Left ventricle myocardium inferior (tissue), 1 donor: ENCODE results near the gene PGM5. TPM values are rescaled to one million over a fixed set of nuclear protein-coding genes. Genes with fewer than 3 reads are reported as not detected.

Experiments used
- DNase-seq: peaks from one replicate; pipeline ENCODE4 v3.0.0-alpha.2; 2020
- H3K27ac ChIP-seq: fragments of 200-600 bp; replicated peaks from 2 replicates; pipeline ENCODE4 v1.8.0; 2021
- H3K27me3 ChIP-seq: fragments of 200-600 bp; 2 replicates; pipeline ENCODE4 v1.8.0; 2021; ENCODE audit warnings: low read depth
- H3K36me3 ChIP-seq: fragments of 200-600 bp; 2 replicates; pipeline ENCODE4 v1.8.0; 2021
- H3K4me1 ChIP-seq: fragments of 200-600 bp; 2 replicates; pipeline ENCODE4 v1.8.0; 2021
- H3K4me3 ChIP-seq: fragments of 200-600 bp; 2 replicates; pipeline ENCODE4 v1.8.0; 2021; ENCODE audit warnings: mild to moderate bottlenecking, moderate library complexity
- H3K9me3 ChIP-seq: fragments of 200-600 bp; replicated peaks from 2 replicates; pipeline ENCODE4 v1.8.0; 2021
- intact Hi-C: fragments of 100-400 bp; cut with micrococcal nuclease; formaldehyde crosslinking; loops from one replicate; pipeline ENCODE4 v1.11.0; 2022
- total RNA-seq: library from RNA; stranded (reverse); fragmentation: NEBNext Ultra II Directional; extraction: Animal tissue kit (Norgen Biotek cat#: 25700); gene quantifications from one replicate; pipeline ENCODE4 v1.2.1, GENCODE V29; 2021
- TF ChIP-seq, protein P1 (sequence below): fragments of 200-600 bp; IDR thresholded peaks from 2 replicates; pipeline ENCODE4 v1.8.0; 2021; ENCODE audit warnings: antibody characterized with exemption, mild to moderate bottlenecking, borderline replicate concordance
- donor health status: DM: no; HTN: yes; CAD: no; lungs with severe emphysema.

The PGM5 gene
- total RNA-seq, 1 donor from 2014 or later: 190 TPM

DNA sequence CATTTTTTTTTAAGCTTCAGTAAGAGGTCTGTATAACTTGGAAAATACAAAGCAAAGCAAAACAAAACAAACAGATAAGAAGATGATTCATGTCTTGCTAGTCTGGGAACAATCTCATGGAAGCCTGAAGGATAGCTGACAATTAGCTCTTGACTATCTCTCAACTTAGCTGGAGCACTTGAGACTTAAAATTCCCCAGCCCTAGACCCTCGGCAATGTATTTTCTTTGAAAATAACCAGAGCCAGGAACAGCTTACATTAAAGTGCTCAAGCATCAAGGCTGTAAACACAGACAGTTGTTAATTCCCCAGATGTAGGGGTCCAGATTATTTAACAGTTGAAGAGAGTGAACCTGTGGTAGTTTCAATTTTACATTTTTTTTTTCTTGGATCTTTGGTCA is 101.4 kb downstream of the PGM5 start:
- Histone ChIP-seq H3K36me3 (no peaks in the 10 kb centered on the region), H3K4me1 (peaks cover 75% of the 10 kb centered on the region), H3K27me3 (no peaks in the 10 kb centered on the region), H3K4me3 (no peak overlapping the region), H3K27ac (peak overlapping the region; percentile 34), H3K9me3 (no peaks in the 10 kb centered on the region)
- TF ChIP-seq, protein P1, sequence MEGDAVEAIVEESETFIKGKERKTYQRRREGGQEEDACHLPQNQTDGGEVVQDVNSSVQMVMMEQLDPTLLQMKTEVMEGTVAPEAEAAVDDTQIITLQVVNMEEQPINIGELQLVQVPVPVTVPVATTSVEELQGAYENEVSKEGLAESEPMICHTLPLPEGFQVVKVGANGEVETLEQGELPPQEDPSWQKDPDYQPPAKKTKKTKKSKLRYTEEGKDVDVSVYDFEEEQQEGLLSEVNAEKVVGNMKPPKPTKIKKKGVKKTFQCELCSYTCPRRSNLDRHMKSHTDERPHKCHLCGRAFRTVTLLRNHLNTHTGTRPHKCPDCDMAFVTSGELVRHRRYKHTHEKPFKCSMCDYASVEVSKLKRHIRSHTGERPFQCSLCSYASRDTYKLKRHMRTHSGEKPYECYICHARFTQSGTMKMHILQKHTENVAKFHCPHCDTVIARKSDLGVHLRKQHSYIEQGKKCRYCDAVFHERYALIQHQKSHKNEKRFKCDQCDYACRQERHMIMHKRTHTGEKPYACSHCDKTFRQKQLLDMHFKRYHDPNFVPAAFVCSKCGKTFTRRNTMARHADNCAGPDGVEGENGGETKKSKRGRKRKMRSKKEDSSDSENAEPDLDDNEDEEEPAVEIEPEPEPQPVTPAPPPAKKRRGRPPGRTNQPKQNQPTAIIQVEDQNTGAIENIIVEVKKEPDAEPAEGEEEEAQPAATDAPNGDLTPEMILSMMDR: no peak
- no peak for DNase-seq
- intact Hi-C loops: no loop called here

DNA sequence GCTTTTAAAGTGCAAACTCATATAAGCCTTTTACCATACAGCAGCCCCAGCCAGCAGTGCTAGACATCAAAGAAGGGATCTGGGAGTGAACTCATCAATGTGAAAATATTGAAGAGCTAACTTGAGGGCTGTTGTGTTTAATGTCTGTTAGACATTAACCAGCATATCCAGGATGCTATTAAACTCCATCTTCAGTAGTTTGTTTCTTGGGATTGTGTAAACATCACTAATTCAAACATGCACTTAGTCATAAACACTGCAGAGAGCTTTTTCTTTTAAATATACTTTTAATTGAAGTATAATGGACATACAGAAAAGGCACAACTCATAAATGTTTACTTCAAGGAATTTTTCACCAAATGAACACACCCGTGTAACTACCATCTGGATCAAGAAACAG is 102.5 kb downstream of the PGM5 start:
- Histone ChIP-seq H3K4me3 (no peak overlapping the region), H3K27me3 (no peaks in the 10 kb centered on the region), H3K4me1 (peaks cover 79% of the 10 kb centered on the region), H3K9me3 (no peaks in the 10 kb centered on the region), H3K27ac (no peak overlapping the region), H3K36me3 (no peaks in the 10 kb centered on the region)
- intact Hi-C loops: no loop called here
- DNase-seq: no peak
- TF ChIP-seq, protein P1: no peak

DNA sequence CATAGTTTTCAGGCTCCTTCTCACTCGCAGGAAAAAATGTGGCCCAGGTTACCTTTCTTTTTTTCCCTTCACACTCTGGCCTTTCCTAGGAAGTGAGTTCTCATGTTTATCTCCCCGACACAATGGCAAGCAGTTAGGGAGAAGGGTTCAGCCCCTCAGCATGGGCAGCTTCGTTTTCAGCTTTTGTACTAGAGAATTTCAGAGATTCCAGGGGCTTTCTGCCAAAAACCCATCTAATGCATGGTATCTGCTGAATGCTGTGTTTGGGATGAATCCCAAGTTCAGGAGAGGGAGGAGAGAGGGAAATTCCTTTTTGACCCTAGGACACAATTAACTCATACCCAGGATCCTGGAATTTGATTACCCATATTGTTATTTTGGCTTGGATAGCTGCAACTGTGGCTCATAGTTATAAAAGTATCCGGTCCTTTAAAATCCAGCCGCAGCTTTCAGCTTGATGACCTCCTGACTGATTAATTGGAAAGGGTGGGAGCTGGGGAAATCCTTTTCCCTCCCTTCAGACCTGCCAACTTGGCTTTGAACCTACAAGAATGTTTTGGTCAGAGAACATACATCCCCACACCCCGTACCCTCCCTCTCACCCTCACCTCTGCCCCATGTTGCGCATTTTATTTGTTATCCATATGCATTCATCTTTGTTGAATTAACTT is 105.8 kb downstream of the PGM5 start:
- no peak for DNase-seq
- H3K4me3 ChIP-seq: no peak overlapping the region
- H3K27me3 ChIP-seq: no peaks in the 10 kb centered on the region
- intact Hi-C loops: no loop called here
- H3K4me1 ChIP-seq: peaks cover 60% of the 10 kb centered on the region
- H3K36me3 ChIP-seq: peaks cover 25% of the 10 kb centered on the region
- H3K9me3 ChIP-seq: no peaks in the 10 kb centered on the region
- peak overlapping the region; percentile 53 for H3K27ac ChIP-seq
- TF ChIP-seq, protein P1: no peak

DNA sequence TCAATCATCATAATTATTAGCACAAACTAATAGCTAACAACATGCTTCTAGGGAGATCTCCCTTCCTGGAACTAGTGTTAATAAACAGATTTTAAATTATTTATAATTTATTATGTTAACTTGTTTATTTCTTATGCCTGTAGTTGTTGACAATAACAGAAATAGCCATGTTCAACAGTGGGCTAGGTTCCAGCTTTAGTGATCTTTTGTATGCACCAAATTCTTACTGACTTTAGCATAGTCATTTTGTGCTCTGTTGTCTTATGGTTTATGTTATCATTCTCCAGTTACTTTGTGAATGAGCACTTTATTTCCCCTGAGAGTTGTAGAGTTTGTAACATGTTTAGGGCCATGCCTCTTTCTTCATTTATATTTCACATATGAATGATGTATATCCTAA is 113.7 kb downstream of the PGM5 start:
- intact Hi-C loops: no loop called here
- H3K36me3 ChIP-seq: peaks cover 18% of the 10 kb centered on the region
- no peak overlapping the region for H3K4me3 ChIP-seq
- no peak for DNase-seq
- H3K27me3 ChIP-seq: no peaks in the 10 kb centered on the region
- no peak overlapping the region for H3K27ac ChIP-seq
- H3K4me1 ChIP-seq: peaks cover 63% of the 10 kb centered on the region
- H3K9me3 ChIP-seq: no peaks in the 10 kb centered on the region
- TF ChIP-seq, protein P1: no peak

DNA sequence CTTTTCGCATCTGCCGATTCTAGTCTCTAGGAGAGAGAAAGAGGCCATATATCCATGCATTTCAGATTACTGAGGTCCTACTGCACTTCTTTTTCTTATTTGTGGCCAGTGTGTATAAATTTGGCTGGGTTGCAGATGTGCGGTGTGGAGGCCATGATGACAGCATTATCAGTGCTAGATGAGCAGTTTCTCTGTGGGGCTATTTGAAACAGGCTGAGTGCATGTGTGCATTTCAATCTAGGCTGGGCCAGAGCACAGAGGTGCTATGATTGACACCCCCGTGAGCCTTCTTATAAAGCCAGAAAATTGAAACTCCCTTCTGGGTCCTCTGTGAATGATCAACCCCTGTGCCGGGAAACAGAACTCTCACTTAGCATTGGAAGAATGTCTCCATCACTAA is 114.2 kb downstream of the PGM5 start:
- no peak for DNase-seq
- peaks cover 12% of the 10 kb centered on the region for H3K36me3 ChIP-seq
- no peak overlapping the region for H3K4me3 ChIP-seq
- no peaks in the 10 kb centered on the region for H3K27me3 ChIP-seq
- H3K9me3 ChIP-seq: no peaks in the 10 kb centered on the region
- H3K4me1 ChIP-seq: peaks cover 66% of the 10 kb centered on the region
- H3K27ac ChIP-seq: no peak overlapping the region
- intact Hi-C loops: no loop called here
- TF ChIP-seq, protein P1: no peak
